ENCODE results near the gene TRAPPC3L. TPM values are rescaled to one million over a fixed set of nuclear protein-coding genes. Genes with fewer than 3 reads are reported as not detected.

Gene TRAPPC3L
- total RNA-seq, 4 donors from 2014 or later, result not detected

DNA sequence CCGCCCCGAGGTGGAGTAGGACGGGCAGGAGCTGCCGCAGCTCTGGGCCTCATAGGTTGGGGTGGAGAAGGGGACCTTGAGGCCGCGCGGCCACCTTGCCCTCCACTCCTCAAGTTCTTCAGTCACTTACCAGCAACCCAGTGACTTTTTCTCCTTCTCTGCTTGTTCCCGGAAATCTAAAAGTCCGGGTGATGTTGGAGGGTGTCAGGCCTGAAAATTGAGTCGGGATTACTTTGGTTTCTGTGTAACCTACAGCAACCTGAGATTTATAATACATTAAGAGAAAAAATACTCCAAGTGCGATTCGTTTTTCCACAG, 26.2 kb upstream of the TRAPPC3L start:
- no peak for DNase-seq
- Histone ChIP-seq H3K27ac (peak overlapping the region; percentile 88 to 94 (median 91)), H3K4me1 (peaks cover 41 to 43% of the 10 kb centered on the region in 2 donors), H3K36me3 (peaks cover 0 to 11% of the 10 kb centered on the region in 2 donors), H3K9me3 (no peaks in the 10 kb centered on the region), H3K27me3 (no peaks in the 10 kb centered on the region), H3K4me3 (peak overlapping the region; percentile 77 to 92 (median 86))
- no peak for TF ChIP-seq POLR2A (IDR thresholded peaks at IDR 0.05)
- TF ChIP-seq, protein P1, sequence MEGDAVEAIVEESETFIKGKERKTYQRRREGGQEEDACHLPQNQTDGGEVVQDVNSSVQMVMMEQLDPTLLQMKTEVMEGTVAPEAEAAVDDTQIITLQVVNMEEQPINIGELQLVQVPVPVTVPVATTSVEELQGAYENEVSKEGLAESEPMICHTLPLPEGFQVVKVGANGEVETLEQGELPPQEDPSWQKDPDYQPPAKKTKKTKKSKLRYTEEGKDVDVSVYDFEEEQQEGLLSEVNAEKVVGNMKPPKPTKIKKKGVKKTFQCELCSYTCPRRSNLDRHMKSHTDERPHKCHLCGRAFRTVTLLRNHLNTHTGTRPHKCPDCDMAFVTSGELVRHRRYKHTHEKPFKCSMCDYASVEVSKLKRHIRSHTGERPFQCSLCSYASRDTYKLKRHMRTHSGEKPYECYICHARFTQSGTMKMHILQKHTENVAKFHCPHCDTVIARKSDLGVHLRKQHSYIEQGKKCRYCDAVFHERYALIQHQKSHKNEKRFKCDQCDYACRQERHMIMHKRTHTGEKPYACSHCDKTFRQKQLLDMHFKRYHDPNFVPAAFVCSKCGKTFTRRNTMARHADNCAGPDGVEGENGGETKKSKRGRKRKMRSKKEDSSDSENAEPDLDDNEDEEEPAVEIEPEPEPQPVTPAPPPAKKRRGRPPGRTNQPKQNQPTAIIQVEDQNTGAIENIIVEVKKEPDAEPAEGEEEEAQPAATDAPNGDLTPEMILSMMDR (IDR thresholded peaks at IDR 0.05 in 4 of 5, conservative IDR thresholded peaks at IDR 0.05 in 1 of 5), result no peak
- intact Hi-C loops (cut with DNase I; ENCODE audit: low total_unique reads) (loop anchor here (1.0 to 5.0 kb wide), 4 partner anchors 96 to 291 kb away; partner anchors contain the start of genes KPNA5 and ZUP1), in situ Hi-C loops (cut with MboI; ENCODE audit: low sequenced_read_pairs in 4 of 4) (no loop called here)
- peak; percentile 47 to 56 for ATAC-seq

DNA sequence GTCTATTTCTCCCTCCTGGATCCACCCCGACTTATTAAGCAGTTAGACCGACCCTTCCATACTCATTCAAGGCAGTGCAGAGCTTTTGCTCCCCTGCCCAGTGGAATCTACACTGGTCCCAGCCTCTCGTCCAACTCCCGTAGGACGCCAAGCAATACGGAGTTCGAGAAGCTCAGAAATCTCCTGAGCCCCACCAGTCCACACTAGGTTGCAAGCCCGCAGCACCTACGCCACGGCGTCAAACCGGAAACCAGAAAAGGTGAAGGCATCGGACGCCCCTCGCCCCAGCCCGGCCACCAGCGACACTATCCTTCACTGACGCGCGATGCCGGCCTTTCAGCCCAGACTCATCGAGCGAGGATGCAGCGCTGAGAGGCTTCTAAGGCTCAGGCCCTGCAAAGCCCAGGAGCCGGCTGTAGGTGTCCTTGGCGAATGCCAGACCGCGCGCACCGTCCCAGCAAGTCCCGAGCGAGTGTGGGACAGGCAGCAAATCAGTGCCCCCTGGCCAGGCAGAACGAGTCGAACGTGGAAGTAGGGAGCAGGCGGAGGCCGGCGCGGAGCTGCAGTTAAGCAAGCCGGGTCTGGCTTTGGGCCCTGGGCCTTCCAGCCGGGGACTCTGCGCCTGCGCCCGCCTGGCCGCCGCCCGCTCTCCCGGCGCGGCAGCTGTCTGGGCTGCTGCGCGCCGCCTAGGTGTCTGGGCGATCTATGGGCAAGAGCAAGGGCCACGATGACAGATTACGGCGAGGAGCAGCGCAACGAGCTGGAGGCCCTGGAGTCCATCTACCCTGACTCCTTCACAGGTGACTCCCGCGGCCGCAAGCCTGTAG, 25.6 kb upstream of the TRAPPC3L start, which contains the start of gene RWDD1:
Gene RWDD1, plus strand, starts transcription at position 649 of the 827 bp plus-strand sequence. Its CDS starts 79 bp downstream, at position 728.
- ATAC-seq, result peak; percentile 96 to 98
- peak; percentile 76 to 77 for TF ChIP-seq POLR2A (IDR thresholded peaks at IDR 0.05)
- TF ChIP-seq, protein P1 (IDR thresholded peaks at IDR 0.05 in 4 of 5, conservative IDR thresholded peaks at IDR 0.05 in 1 of 5), result peak in 4 of 5 experiments; percentile 16 to 33 (median 24)
- peak within 1 kb of the TSS; percentile 88 to 94 (median 91) for H3K27ac ChIP-seq

DNA sequence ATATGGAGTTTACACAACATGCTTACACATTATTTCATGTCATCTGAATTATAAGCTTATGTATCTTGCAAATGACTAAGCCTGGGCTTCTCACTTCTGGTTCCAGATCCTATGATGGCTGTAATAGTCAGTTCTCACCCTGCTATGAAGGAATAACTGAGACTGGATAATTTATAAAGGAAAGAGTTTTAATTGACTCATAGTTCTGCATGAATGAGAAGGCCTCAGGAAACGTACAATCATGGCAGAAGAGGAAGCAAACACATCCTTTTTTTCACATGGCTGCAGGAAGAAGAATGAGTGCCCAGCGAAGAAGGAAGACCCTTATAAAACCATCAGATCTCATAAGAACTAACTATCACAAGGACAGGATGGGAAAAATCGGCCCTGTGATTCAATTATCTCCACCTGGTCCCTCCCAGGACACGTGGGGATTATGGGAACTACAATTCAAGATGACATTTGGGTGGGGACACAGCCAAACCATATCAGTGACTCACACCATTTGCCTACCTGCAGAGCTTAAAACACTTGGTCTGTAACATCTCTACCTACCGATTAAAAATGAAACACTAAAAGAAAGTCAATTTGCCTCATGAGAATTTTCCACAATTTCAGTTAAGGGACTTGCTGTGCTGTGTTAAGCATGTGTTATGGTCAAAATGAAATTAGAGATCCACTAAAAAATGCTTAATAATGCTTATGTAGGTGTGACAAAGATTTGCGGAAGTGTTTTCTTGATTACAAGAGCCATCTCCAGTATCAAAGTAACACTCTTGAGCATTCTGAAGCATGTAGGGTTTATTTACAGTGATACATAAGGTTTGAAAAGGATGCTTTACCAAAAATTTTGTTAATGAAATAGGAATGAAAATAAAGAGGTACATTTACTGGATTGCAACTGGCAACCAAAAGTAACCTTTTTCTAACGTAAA, 23.6 kb upstream of the TRAPPC3L start:
- TF ChIP-seq POLR2A (IDR thresholded peaks at IDR 0.05), result no peak
- TF ChIP-seq, protein P1 (IDR thresholded peaks at IDR 0.05 in 4 of 5, conservative IDR thresholded peaks at IDR 0.05 in 1 of 5), result no peak

More for the DNA sequence above, 25.6 kb upstream of the TRAPPC3L start, which contains the start of gene RWDD1:
- Histone ChIP-seq H3K4me3 (peak within 1 kb of the TSS; percentile 77 to 92 (median 86)), H3K36me3 (peaks cover 0 to 5% of the 10 kb centered on the region in 2 donors), H3K9me3 (no peaks in the 10 kb centered on the region), H3K4me1 (peaks cover 41 to 43% of the 10 kb centered on the region in 2 donors), H3K27me3 (no peaks in the 10 kb centered on the region)
- intact Hi-C loops (cut with DNase I; ENCODE audit: low total_unique reads) (loop anchor here (1.0 to 5.0 kb wide), 4 partner anchors 96 to 290 kb away; partner anchors contain the start of genes KPNA5 and ZUP1), in situ Hi-C loops (cut with MboI; ENCODE audit: low sequenced_read_pairs in 4 of 4) (no loop called here)
- DNase-seq, result peak; percentile 99

DNA sequence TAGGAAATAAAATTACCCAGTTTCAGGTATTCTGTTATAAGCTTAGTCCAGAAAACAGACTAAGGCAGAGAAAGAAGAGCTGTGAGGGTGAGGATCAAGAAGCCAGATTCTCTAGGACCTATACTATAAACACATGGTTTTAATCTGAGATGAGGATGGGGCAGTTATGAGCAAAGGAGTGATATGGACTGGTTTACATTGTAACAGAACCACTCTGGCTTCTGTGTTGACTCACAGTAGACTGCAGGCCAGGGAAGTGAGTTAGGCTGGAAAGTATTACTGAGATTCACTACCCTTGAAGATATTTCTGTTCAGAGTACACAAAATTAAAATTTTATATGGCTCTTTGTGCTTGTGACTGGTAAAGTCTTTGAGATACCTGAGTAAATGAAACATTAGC, 22.6 kb upstream of the TRAPPC3L start:
- Histone ChIP-seq H3K4me1 (peaks cover 27 to 30% of the 10 kb centered on the region in 2 donors), H3K27me3 (no peaks in the 10 kb centered on the region), H3K36me3 (no peaks in the 10 kb centered on the region), H3K27ac (no peak overlapping the region), H3K4me3 (no peak overlapping the region), H3K9me3 (no peaks in the 10 kb centered on the region)
- intact Hi-C loops (cut with DNase I; ENCODE audit: low total_unique reads) (no loop called here), in situ Hi-C loops (cut with MboI; ENCODE audit: low sequenced_read_pairs in 4 of 4) (loop anchor here in 1 of 4 donors (10.0 kb wide), 1 partner anchor 283 kb away; no protein-coding TSS in a partner anchor)
- DNase-seq, result no peak
- TF ChIP-seq POLR2A (IDR thresholded peaks at IDR 0.05), result no peak
- TF ChIP-seq, protein P1 (IDR thresholded peaks at IDR 0.05 in 4 of 5, conservative IDR thresholded peaks at IDR 0.05 in 1 of 5), result no peak
- no peak for ATAC-seq

More for the DNA sequence above, 23.6 kb upstream of the TRAPPC3L start:
- ATAC-seq, result no peak
- no peak overlapping the region for H3K27ac ChIP-seq
- peaks cover 37 to 39% of the 10 kb centered on the region in 2 donors for H3K4me1 ChIP-seq
- no peaks in the 10 kb centered on the region for H3K36me3 ChIP-seq
- no peaks in the 10 kb centered on the region for H3K9me3 ChIP-seq
- no peaks in the 10 kb centered on the region for H3K27me3 ChIP-seq
- H3K4me3 ChIP-seq, result no peak overlapping the region
- DNase-seq, result no peak
- intact Hi-C loops (cut with DNase I; ENCODE audit: low total_unique reads) (no loop called here), in situ Hi-C loops (cut with MboI; ENCODE audit: low sequenced_read_pairs in 4 of 4) (loop anchor here in 1 of 4 donors (10.0 kb wide), 1 partner anchor 284 kb away; no protein-coding TSS in a partner anchor)

Measured in gastrocnemius medialis (tissue), 4 donors.